Measurements from ENCODE around the gene DAZL. TPM values are rescaled to one million over a fixed set of nuclear protein-coding genes. Genes with fewer than 3 reads are reported as not detected.
A peak's percentile ranks its signal among the peaks of the same experiment; 100 is the strongest.

DAZL gene
- total and polyA plus RNA-seq, 2 donors = 0.16 to 0.19 TPM

GRCh38 chr3:16550305-16550675 lies 54.9 kb downstream of the DAZL start:
- DNase-seq (ENCODE audit: low read depth in 6 of 9, low spot score in 9 of 9) = no peak
- peaks cover 8 to 29% of the 10 kb centered on the region in 2 donors for H3K4me1 ChIP-seq (ENCODE audit: control insufficient read depth in 2 of 2, insufficient read depth in 2 of 2, low read length in 2 of 2)
- no peaks in the 10 kb centered on the region for H3K27me3 ChIP-seq (ENCODE audit: control insufficient read depth in 2 of 2, insufficient read depth in 1 of 2, low read length in 1 of 2)
- no peaks in the 10 kb centered on the region for H3K9me3 ChIP-seq (ENCODE audit: control insufficient read depth in 2 of 2, insufficient read depth in 1 of 2, low read length in 1 of 2)
- no peaks in the 10 kb centered on the region for H3K36me3 ChIP-seq (ENCODE audit: control insufficient read depth in 2 of 2, insufficient read depth in 2 of 2, low read length in 1 of 2)
- no peak overlapping the region for H3K4me3 ChIP-seq (ENCODE audit: low read length in 2 of 2)
- 71% methylated on average over 4 of the region's 4 CpGs for WGBS
- H3K27ac ChIP-seq (ENCODE audit: low read depth in 1 of 2, low read length in 1 of 2) = no peak overlapping the region

GRCh38 chr3:16548721-16549120 lies 56.5 kb downstream of the DAZL start:
- no peak overlapping the region for H3K27ac ChIP-seq (ENCODE audit: low read depth in 1 of 2, low read length in 1 of 2)
- no peak overlapping the region for H3K4me3 ChIP-seq (ENCODE audit: low read length in 2 of 2)
- peaks cover 15 to 45% of the 10 kb centered on the region in 2 donors for H3K4me1 ChIP-seq (ENCODE audit: control insufficient read depth in 2 of 2, insufficient read depth in 2 of 2, low read length in 2 of 2)
- H3K9me3 ChIP-seq (ENCODE audit: control insufficient read depth in 2 of 2, insufficient read depth in 1 of 2, low read length in 1 of 2) = no peaks in the 10 kb centered on the region
- 97% methylated on average over 4 of the region's 4 CpGs for WGBS
- H3K36me3 ChIP-seq (ENCODE audit: control insufficient read depth in 2 of 2, insufficient read depth in 2 of 2, low read length in 1 of 2) = no peaks in the 10 kb centered on the region
- DNase-seq (ENCODE audit: low read depth in 6 of 9, low spot score in 9 of 9) = no peak
- no peaks in the 10 kb centered on the region for H3K27me3 ChIP-seq (ENCODE audit: control insufficient read depth in 2 of 2, insufficient read depth in 1 of 2, low read length in 1 of 2)

GRCh38 chr3:16547561-16548357 lies 57.5 kb downstream of the DAZL start:
- Histone ChIP-seq H3K9me3 (ENCODE audit: control insufficient read depth in 2 of 2, insufficient read depth in 1 of 2, low read length in 1 of 2) (no peaks in the 10 kb centered on the region), H3K4me1 (ENCODE audit: control insufficient read depth in 2 of 2, insufficient read depth in 2 of 2, low read length in 2 of 2) (peaks cover 23 to 53% of the 10 kb centered on the region in 2 donors), H3K27ac (ENCODE audit: low read depth in 1 of 2, low read length in 1 of 2) (no peak overlapping the region), H3K27me3 (ENCODE audit: control insufficient read depth in 2 of 2, insufficient read depth in 1 of 2, low read length in 1 of 2) (no peaks in the 10 kb centered on the region), H3K36me3 (ENCODE audit: control insufficient read depth in 2 of 2, insufficient read depth in 2 of 2, low read length in 1 of 2) (no peaks in the 10 kb centered on the region), H3K4me3 (ENCODE audit: low read length in 2 of 2) (no peak overlapping the region)
- DNase-seq (ENCODE audit: low read depth in 6 of 9, low spot score in 9 of 9) = no peak
- WGBS = 98% methylated on average over 4 of the region's 4 CpGs

GRCh38 chr3:16546186-16547010 lies 58.8 kb downstream of the DAZL start:
- no peak for DNase-seq (ENCODE audit: low read depth in 6 of 9, low spot score in 9 of 9)
- 95% methylated on average over 12 of the region's 12 CpGs for WGBS
- Histone ChIP-seq H3K9me3 (ENCODE audit: control insufficient read depth in 2 of 2, insufficient read depth in 1 of 2, low read length in 1 of 2) (no peaks in the 10 kb centered on the region), H3K27me3 (ENCODE audit: control insufficient read depth in 2 of 2, insufficient read depth in 1 of 2, low read length in 1 of 2) (no peaks in the 10 kb centered on the region), H3K4me1 (ENCODE audit: control insufficient read depth in 2 of 2, insufficient read depth in 2 of 2, low read length in 2 of 2) (peaks cover 26 to 52% of the 10 kb centered on the region in 2 donors), H3K27ac (ENCODE audit: low read depth in 1 of 2, low read length in 1 of 2) (no peak overlapping the region), H3K36me3 (ENCODE audit: control insufficient read depth in 2 of 2, insufficient read depth in 2 of 2, low read length in 1 of 2) (no peaks in the 10 kb centered on the region), H3K4me3 (ENCODE audit: low read length in 2 of 2) (no peak overlapping the region)

GRCh38 chr3:16545413-16546185 lies 59.6 kb downstream of the DAZL start:
- H3K27me3 ChIP-seq (ENCODE audit: control insufficient read depth in 2 of 2, insufficient read depth in 1 of 2, low read length in 1 of 2) = no peaks in the 10 kb centered on the region
- DNase-seq (ENCODE audit: low read depth in 6 of 9, low spot score in 9 of 9) = no peak
- H3K4me3 ChIP-seq (ENCODE audit: low read length in 2 of 2) = no peak overlapping the region
- no peaks in the 10 kb centered on the region for H3K9me3 ChIP-seq (ENCODE audit: control insufficient read depth in 2 of 2, insufficient read depth in 1 of 2, low read length in 1 of 2)
- H3K4me1 ChIP-seq (ENCODE audit: control insufficient read depth in 2 of 2, insufficient read depth in 2 of 2, low read length in 2 of 2) = peaks cover 23 to 46% of the 10 kb centered on the region in 2 donors
- 96% methylated on average over 10 of the region's 10 CpGs for WGBS
- no peaks in the 10 kb centered on the region for H3K36me3 ChIP-seq (ENCODE audit: control insufficient read depth in 2 of 2, insufficient read depth in 2 of 2, low read length in 1 of 2)
- no peak overlapping the region for H3K27ac ChIP-seq (ENCODE audit: low read depth in 1 of 2, low read length in 1 of 2)

- no peaks in the 10 kb centered on the region for H3K9me3 ChIP-seq (ENCODE audit: control insufficient read depth in 2 of 2, insufficient read depth in 1 of 2, low read length in 1 of 2)
- peak in 1 of 9 donors; percentile 47 for DNase-seq (ENCODE audit: low read depth in 6 of 9, low spot score in 9 of 9)
- peaks cover 20 to 41% of the 10 kb centered on the region in 2 donors for H3K4me1 ChIP-seq (ENCODE audit: control insufficient read depth in 2 of 2, insufficient read depth in 2 of 2, low read length in 2 of 2)
- no peaks in the 10 kb centered on the region for H3K36me3 ChIP-seq (ENCODE audit: control insufficient read depth in 2 of 2, insufficient read depth in 2 of 2, low read length in 1 of 2)
- H3K27ac ChIP-seq (ENCODE audit: low read depth in 1 of 2, low read length in 1 of 2) = no peak overlapping the region
- H3K27me3 ChIP-seq (ENCODE audit: control insufficient read depth in 2 of 2, insufficient read depth in 1 of 2, low read length in 1 of 2) = no peaks in the 10 kb centered on the region
- 79% methylated on average over 6 of the region's 6 CpGs for WGBS
- H3K4me3 ChIP-seq (ENCODE audit: low read length in 2 of 2) = no peak overlapping the region
Measured at GRCh38 chr3:16543242-16543864, 61.9 kb downstream of the DAZL start.

GRCh38 chr3:16538507-16538906 lies 66.7 kb downstream of the DAZL start:
- Histone ChIP-seq H3K27me3 (ENCODE audit: control insufficient read depth in 2 of 2, insufficient read depth in 1 of 2, low read length in 1 of 2) (no peaks in the 10 kb centered on the region), H3K4me1 (ENCODE audit: control insufficient read depth in 2 of 2, insufficient read depth in 2 of 2, low read length in 2 of 2) (peaks cover 9 to 17% of the 10 kb centered on the region in 2 donors), H3K27ac (ENCODE audit: low read depth in 1 of 2, low read length in 1 of 2) (no peak overlapping the region), H3K36me3 (ENCODE audit: control insufficient read depth in 2 of 2, insufficient read depth in 2 of 2, low read length in 1 of 2) (no peaks in the 10 kb centered on the region), H3K9me3 (ENCODE audit: control insufficient read depth in 2 of 2, insufficient read depth in 1 of 2, low read length in 1 of 2) (no peaks in the 10 kb centered on the region), H3K4me3 (ENCODE audit: low read length in 2 of 2) (no peak overlapping the region)
- WGBS = 93% methylated on average over 4 of the region's 4 CpGs
- no peak for DNase-seq (ENCODE audit: low read depth in 6 of 9, low spot score in 9 of 9)

- H3K4me1 ChIP-seq (ENCODE audit: control insufficient read depth in 2 of 2, insufficient read depth in 2 of 2, low read length in 2 of 2) = peaks cover 0 to 8% of the 10 kb centered on the region in 2 donors
- DNase-seq (ENCODE audit: low read depth in 6 of 9, low spot score in 9 of 9) = no peak
- H3K36me3 ChIP-seq (ENCODE audit: control insufficient read depth in 2 of 2, insufficient read depth in 2 of 2, low read length in 1 of 2) = no peaks in the 10 kb centered on the region
- 90% methylated on average over 3 of the region's 3 CpGs for WGBS
- H3K9me3 ChIP-seq (ENCODE audit: control insufficient read depth in 2 of 2, insufficient read depth in 1 of 2, low read length in 1 of 2) = no peaks in the 10 kb centered on the region
- H3K4me3 ChIP-seq (ENCODE audit: low read length in 2 of 2) = no peak overlapping the region
- no peak overlapping the region for H3K27ac ChIP-seq (ENCODE audit: low read depth in 1 of 2, low read length in 1 of 2)
- no peaks in the 10 kb centered on the region for H3K27me3 ChIP-seq (ENCODE audit: control insufficient read depth in 2 of 2, insufficient read depth in 1 of 2, low read length in 1 of 2)
Measured at GRCh38 chr3:16536996-16537395, 68.2 kb downstream of the DAZL start.

Data from thymus (tissue), 11 donors.